Measurements from ENCODE around the gene COLGALT1.

DNA sequence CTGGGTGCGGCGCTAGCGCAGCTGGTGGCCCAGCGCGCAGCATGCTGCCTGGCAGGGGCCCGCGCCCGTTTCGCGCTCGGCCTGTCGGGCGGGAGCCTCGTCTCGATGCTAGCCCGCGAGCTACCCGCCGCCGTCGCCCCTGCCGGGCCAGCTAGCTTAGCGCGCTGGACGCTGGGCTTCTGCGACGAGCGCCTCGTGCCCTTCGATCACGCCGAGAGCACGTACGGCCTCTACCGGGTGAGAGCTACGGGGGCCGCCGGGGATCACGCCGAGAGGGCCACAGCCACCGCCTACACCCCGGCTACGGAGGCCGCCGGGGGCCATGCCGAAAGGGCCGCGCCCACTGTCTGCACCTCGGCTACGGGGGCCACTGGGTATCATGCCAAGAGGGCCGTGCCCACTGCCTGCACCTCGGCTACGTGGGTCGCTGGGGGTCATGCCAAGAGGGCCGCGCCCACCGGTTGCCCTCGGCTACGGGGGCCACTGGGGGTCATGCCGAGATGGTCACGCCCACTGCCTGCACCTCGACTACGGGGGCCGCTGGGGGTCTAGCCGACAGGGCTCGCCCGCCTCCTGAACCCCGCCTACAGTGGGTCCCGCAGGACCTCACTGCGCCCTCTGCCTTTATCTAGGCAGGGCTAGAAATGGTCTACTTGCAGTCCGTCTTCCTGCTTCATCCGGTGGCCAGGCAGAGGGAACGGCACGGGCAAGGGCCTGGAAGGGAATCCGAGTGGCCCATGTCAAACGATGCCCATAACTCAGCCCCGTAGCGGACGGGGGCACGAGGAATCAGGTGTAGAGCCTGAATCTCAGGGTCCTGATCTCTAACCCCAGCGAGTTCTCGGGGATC lies 43.5 kb upstream of the COLGALT1 start:
- TF ChIP-seq RXRA (IDR thresholded peaks at IDR 0.05; ENCODE audit: borderline replicate concordance, low read depth), result no peak; the same call in 1 of the 2 replicates
- no peak; the same call in 1 of the 2 replicates for TF ChIP-seq POLR2AphosphoS5 (IDR thresholded peaks at IDR 0.05; ENCODE audit: low read depth, low read length)
- TF ChIP-seq EP300 (IDR thresholded peaks at IDR 0.05; ENCODE audit: borderline replicate concordance in 1 of 2, low read depth in 1 of 2, low read length in 1 of 2), result 0 out of 4 replicates have a peak, but pooled peaks of 1 of the 2 experiments have one; percentile 19
- TF ChIP-seq, protein P1, sequence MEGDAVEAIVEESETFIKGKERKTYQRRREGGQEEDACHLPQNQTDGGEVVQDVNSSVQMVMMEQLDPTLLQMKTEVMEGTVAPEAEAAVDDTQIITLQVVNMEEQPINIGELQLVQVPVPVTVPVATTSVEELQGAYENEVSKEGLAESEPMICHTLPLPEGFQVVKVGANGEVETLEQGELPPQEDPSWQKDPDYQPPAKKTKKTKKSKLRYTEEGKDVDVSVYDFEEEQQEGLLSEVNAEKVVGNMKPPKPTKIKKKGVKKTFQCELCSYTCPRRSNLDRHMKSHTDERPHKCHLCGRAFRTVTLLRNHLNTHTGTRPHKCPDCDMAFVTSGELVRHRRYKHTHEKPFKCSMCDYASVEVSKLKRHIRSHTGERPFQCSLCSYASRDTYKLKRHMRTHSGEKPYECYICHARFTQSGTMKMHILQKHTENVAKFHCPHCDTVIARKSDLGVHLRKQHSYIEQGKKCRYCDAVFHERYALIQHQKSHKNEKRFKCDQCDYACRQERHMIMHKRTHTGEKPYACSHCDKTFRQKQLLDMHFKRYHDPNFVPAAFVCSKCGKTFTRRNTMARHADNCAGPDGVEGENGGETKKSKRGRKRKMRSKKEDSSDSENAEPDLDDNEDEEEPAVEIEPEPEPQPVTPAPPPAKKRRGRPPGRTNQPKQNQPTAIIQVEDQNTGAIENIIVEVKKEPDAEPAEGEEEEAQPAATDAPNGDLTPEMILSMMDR (IDR thresholded peaks at IDR 0.05), result peak; percentile 31
- TF ChIP-seq GABPA (IDR thresholded peaks at IDR 0.05; ENCODE audit: low read depth), result peak; percentile 6; the same call in 1 of the 2 replicates

Measured in SK-N-SH (cell line).